H1 (cell line): ENCODE measurements around the gene B3GLCT. TPM values are rescaled to one million over a fixed set of nuclear protein-coding genes. Genes with fewer than 3 reads are reported as not detected.

Source experiments
- ASH2L ChIP-seq: fragments of 200-600, 300-600 bp; sonication (generic); IDR thresholded peaks from one replicate; pipeline ENCODE4 v1.7.1; 2017; ENCODE audit warnings: low read length
- BRCA1 ChIP-seq: IDR thresholded peaks from 2 replicates; pipeline ENCODE4 v1.6.1; 2012; ENCODE audit warnings: low read depth, low read length, improper control_type of control experiment
- CEBPB ChIP-seq: IDR thresholded peaks from 2 replicates; pipeline ENCODE4 v1.6.1; 2012; ENCODE audit warnings: low read depth, low read length
- CHD1 ChIP-seq: IDR thresholded peaks from 2 replicates; pipeline ENCODE4 v1.6.1; 2012; ENCODE audit warnings: low read depth, low read length, improper control_type of control experiment
- EP300 ChIP-seq, 2 experiments: IDR thresholded peaks; 1 replicate in 1 of 2; 2 replicates in 1 of 2; pipeline ENCODE4 v1.6.1; 2011 to 2012; ENCODE audit warnings: low read depth in 2 of 2, low read length in 2 of 2, mild to moderate bottlenecking in 2 of 2, borderline replicate concordance in 1 of 2, inconsistent platforms in 1 of 2, moderate library complexity in 1 of 2
- HDAC6 ChIP-seq: IDR thresholded peaks from one replicate; pipeline ENCODE4 v1.7.1; 2012; ENCODE audit warnings: low read depth, mild to moderate bottlenecking, inconsistent platforms, low read length, moderate library complexity
- JUND ChIP-seq: IDR thresholded peaks from 2 replicates; pipeline ENCODE4 v1.6.1; 2011; ENCODE audit warnings: mild to moderate bottlenecking, improper control_type of control experiment, low read length
- KDM4A ChIP-seq: IDR thresholded peaks from one replicate; pipeline ENCODE4 v1.7.1; 2012; ENCODE audit warnings: low read depth, mild to moderate bottlenecking, moderate library complexity, low read length, inconsistent platforms; ENCODE audit not compliant: severe bottlenecking
- KDM5A ChIP-seq: fragments of 200-600 bp; IDR thresholded peaks from 2 replicates; pipeline ENCODE4 v1.7.1; 2012; ENCODE audit warnings: mild to moderate bottlenecking, low read length, inconsistent platforms, mixed read lengths
- MAFK ChIP-seq: IDR thresholded peaks from 2 replicates; pipeline ENCODE4 v1.6.1; 2012; ENCODE audit warnings: low read depth, mild to moderate bottlenecking, improper control_type of control experiment, low read length
- NANOG ChIP-seq: IDR thresholded peaks from 2 replicates; pipeline ENCODE4 v1.6.1; 2011; ENCODE audit warnings: low read length, low read depth, mild to moderate bottlenecking, inconsistent platforms; ENCODE audit not compliant: insufficient read depth, poor library complexity, severe bottlenecking
- NRF1 ChIP-seq: IDR thresholded peaks from 2 replicates; pipeline ENCODE4 v1.6.1; 2011; ENCODE audit warnings: mild to moderate bottlenecking, low read depth, low read length, improper control_type of control experiment
- SAP30 ChIP-seq: fragments of 300-600 bp; sonication (generic); IDR thresholded peaks from 2 replicates; pipeline ENCODE4 v1.7.1; 2012; ENCODE audit warnings: low read length, moderate library complexity, mild to moderate bottlenecking, inconsistent platforms; ENCODE audit not compliant: insufficient read depth, insufficient replicate concordance
- SIX5 ChIP-seq: IDR thresholded peaks from 2 replicates; pipeline ENCODE4 v1.6.1; 2011; ENCODE audit warnings: mild to moderate bottlenecking, low read depth, low read length
- SP1 ChIP-seq: IDR thresholded peaks from 2 replicates; pipeline ENCODE4 v1.6.1; 2011; ENCODE audit warnings: low read depth, low read length
- SP4 ChIP-seq: IDR thresholded peaks from 2 replicates; pipeline ENCODE4 v1.6.1; 2012; ENCODE audit warnings: low read length, inconsistent platforms
- YY1 ChIP-seq: IDR thresholded peaks from 2 replicates; pipeline ENCODE4 v1.6.1; 2011; ENCODE audit warnings: low read depth, mild to moderate bottlenecking, low read length
- polyA plus RNA-seq, 7 experiments: library from polyadenylated mRNA; depleted of rRNA in 3 of 7; stranded (reverse) in 5 of 7; unstranded in 2 of 7; fragments of >200 nt in 5 of 7; fragments of 200-250 nt in 2 of 7; gene quantifications; 1 replicate in 5 of 7; 2 replicates in 1 of 7; 4 replicates in 1 of 7; pipeline versions ENCODE4 v1.2.1 to v1.2.3, GENCODE V29; 2011 to 2013; ENCODE audit warnings: missing spikeins in 2 of 7, mixed read lengths in 2 of 7
- total RNA-seq: library from RNA; stranded (reverse); fragmentation: NEBNext Ultra II Directional; extraction: Animal tissue kit (Norgen Biotek cat#: 25700); gene quantifications from 2 replicates; pipeline ENCODE4 v1.2.1, GENCODE V29; 2021
- TF ChIP-seq, protein P1 (sequence below), 3 experiments: IDR thresholded peaks; 1 replicate in 2 of 3; 2 replicates in 1 of 3; pipeline versions ENCODE4 v1.5.1 to v1.6.1; 2011; ENCODE audit warnings: low read length in 3 of 3, mild to moderate bottlenecking in 3 of 3, inconsistent platforms in 2 of 3, low read depth in 1 of 3, moderate library complexity in 1 of 3; ENCODE audit not compliant: insufficient read depth in 1 of 3; ENCODE audit errors: control extremely low read depth in 1 of 3
- TF ChIP-seq, protein P2 (sequence below): IDR thresholded peaks from 2 replicates; pipeline ENCODE4 v1.6.1; 2012; ENCODE audit warnings: low read length, inconsistent platforms
- TF ChIP-seq, protein P3 (sequence below): IDR thresholded peaks from 2 replicates; pipeline ENCODE4 v1.6.1; 2012; ENCODE audit warnings: inconsistent platforms

The B3GLCT gene
- total and polyA plus RNA-seq, 2 of the 8 experiments (the other 6 are each of a cell fraction or from before 2014, with no cell fraction given): 1.5 to 4.1 TPM

DNA sequence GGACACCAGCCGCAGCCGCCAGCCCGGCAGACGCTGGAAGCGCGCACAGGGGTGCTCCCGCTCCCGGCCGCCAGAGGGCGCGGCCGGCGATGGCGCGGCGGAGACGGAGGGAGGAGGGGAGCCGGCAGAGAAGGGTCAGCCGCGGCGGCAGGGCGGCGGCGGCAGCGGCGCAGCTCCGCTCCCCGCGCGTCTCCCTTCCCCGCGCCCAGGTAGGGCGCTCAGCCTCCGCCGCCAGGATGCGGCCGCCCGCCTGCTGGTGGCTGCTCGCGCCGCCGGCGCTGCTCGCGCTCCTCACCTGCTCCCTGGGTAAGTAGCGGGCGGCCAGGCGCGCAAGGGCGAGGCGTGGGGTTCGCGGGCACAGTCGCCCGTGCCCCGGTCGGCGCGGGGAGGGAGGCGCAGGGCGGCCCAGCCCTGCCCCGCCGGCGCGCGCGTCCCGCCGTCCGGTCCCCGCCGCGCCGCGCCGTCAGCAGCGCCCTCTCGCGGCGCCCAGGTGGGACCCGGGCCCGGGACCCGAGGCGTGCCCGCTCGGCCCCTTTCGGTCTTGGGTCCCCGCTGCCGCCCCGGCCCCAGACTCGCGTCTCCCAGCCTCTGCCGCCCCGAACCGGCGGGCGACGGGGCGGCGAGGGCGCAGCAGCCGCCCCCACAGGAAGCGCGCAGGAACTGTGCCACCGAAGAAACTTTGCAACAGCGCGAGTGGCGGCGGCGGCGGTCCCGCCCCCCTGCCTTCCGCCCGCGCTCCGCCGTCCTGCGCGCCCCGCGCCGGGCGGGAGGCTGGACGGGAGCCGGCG is at the start of gene B3GLCT (continued):
- TF ChIP-seq NANOG (no peak), KDM5A (no peak), CHD1 (no peak), SIX5 (no peak), MAFK (no peak), SP1 (no peak), BRCA1 (no peak), YY1 (peak; percentile 81; the same call in 1 of the 2 replicates), JUND (no peak), NRF1 (no peak), EP300 (IDR thresholded peaks at IDR 0.05; ENCODE audit: borderline replicate concordance in 1 of 2, low read depth in 2 of 2, low read length in 2 of 2) (no peak; a peak in 1 of 3 replicates), HDAC6 (no peak), KDM4A (peak; percentile 87), CEBPB (no peak), ASH2L (peak; percentile 36), SAP30 (no peak), SP4 (no peak)
- TF ChIP-seq, protein P1, sequence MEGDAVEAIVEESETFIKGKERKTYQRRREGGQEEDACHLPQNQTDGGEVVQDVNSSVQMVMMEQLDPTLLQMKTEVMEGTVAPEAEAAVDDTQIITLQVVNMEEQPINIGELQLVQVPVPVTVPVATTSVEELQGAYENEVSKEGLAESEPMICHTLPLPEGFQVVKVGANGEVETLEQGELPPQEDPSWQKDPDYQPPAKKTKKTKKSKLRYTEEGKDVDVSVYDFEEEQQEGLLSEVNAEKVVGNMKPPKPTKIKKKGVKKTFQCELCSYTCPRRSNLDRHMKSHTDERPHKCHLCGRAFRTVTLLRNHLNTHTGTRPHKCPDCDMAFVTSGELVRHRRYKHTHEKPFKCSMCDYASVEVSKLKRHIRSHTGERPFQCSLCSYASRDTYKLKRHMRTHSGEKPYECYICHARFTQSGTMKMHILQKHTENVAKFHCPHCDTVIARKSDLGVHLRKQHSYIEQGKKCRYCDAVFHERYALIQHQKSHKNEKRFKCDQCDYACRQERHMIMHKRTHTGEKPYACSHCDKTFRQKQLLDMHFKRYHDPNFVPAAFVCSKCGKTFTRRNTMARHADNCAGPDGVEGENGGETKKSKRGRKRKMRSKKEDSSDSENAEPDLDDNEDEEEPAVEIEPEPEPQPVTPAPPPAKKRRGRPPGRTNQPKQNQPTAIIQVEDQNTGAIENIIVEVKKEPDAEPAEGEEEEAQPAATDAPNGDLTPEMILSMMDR (IDR thresholded peaks at IDR 0.05; ENCODE audit: control extremely low read depth in 1 of 3, insufficient read depth in 1 of 3, low read depth in 1 of 3, low read length in 3 of 3): peak; percentile 85 to 97 (median 88)
- TF ChIP-seq, protein P2, sequence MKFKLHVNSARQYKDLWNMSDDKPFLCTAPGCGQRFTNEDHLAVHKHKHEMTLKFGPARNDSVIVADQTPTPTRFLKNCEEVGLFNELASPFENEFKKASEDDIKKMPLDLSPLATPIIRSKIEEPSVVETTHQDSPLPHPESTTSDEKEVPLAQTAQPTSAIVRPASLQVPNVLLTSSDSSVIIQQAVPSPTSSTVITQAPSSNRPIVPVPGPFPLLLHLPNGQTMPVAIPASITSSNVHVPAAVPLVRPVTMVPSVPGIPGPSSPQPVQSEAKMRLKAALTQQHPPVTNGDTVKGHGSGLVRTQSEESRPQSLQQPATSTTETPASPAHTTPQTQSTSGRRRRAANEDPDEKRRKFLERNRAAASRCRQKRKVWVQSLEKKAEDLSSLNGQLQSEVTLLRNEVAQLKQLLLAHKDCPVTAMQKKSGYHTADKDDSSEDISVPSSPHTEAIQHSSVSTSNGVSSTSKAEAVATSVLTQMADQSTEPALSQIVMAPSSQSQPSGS: no peak
- TF ChIP-seq, protein P3, sequence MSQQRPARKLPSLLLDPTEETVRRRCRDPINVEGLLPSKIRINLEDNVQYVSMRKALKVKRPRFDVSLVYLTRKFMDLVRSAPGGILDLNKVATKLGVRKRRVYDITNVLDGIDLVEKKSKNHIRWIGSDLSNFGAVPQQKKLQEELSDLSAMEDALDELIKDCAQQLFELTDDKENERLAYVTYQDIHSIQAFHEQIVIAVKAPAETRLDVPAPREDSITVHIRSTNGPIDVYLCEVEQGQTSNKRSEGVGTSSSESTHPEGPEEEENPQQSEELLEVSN: no peak
